Heart left ventricle (tissue), 16 donors: Measurements from ENCODE around the gene IL17REL. TPM values are rescaled to one million over a fixed set of nuclear protein-coding genes. Genes with fewer than 3 reads are reported as not detected.

ENCODE experiments used
- ATAC-seq, 4 donors: fragments of 200-7000 bp; cut with Tn5 transposase; one replicate each; pipeline ENCODE4 v1.9.1; 2020 to 2022; ENCODE audit warnings: moderate library complexity in 4 of 4, mild to moderate bottlenecking in 3 of 4, moderate number of reproducible peaks in 1 of 4
- DNase-seq, 5 donors: peaks; one replicate each; pipeline ENCODE4 v3.0.0-alpha.2; 2020
- H3K27ac ChIP-seq, 12 donors: fragments of 200-600 bp; sonication (generic) in 4 of 12; one replicate each; pipeline versions ENCODE4 v1.5.0 to v1.8.0; 2016 to 2022; ENCODE audit warnings: mild to moderate bottlenecking in 2 of 12
- H3K27me3 ChIP-seq, 9 donors: fragments of 200-600 bp; sonication (generic) in 2 of 9; one replicate each; pipeline versions ENCODE4 v1.5.1 to v1.8.0; 2016 to 2022; ENCODE audit warnings: mild to moderate bottlenecking in 3 of 9
- H3K36me3 ChIP-seq, 9 donors: fragments of 200-600 bp; sonication (generic) in 2 of 9; one replicate each; pipeline versions ENCODE4 v1.5.0 to v1.8.0; 2018 to 2022; ENCODE audit warnings: mild to moderate bottlenecking in 2 of 9
- H3K4me1 ChIP-seq, 12 donors: fragments of 200-600 bp; sonication (generic) in 4 of 12; one replicate each; pipeline versions ENCODE4 v1.5.0 to v1.8.0; 2016 to 2022; ENCODE audit warnings: mild to moderate bottlenecking in 3 of 12
- H3K4me3 ChIP-seq, 12 donors: fragments of 200-600 bp; sonication (generic) in 4 of 12; one replicate each; pipeline versions ENCODE4 v1.5.0 to v1.8.0; 2017 to 2022; ENCODE audit warnings: mild to moderate bottlenecking in 9 of 12, moderate library complexity in 4 of 12
- H3K9me3 ChIP-seq, 12 donors: fragments of 200-600 bp; sonication (generic) in 4 of 12; one replicate each; pipeline versions ENCODE4 v1.5.0 to v1.8.0; 2016 to 2022; ENCODE audit warnings: mild to moderate bottlenecking in 1 of 12
- CTCF ChIP-seq, 12 donors: fragments of 200-600 bp; sonication (generic) in 4 of 12; IDR thresholded peaks; one replicate each; pipeline versions ENCODE4 v1.5.0 to v1.8.0; 2018 to 2022; ENCODE audit warnings: antibody characterized with exemption in 12 of 12, mild to moderate bottlenecking in 5 of 12
- POLR2A ChIP-seq, 2 donors: fragments of 450-650 bp; IDR thresholded peaks; one replicate each; pipeline ENCODE4 v1.6.1; 2017; ENCODE audit warnings: antibody characterized with exemption in 2 of 2, mild to moderate bottlenecking in 2 of 2, moderate library complexity in 2 of 2
- WGBS, 4 donors: extraction: QIAGEN DNeasy Blood & Tissue Kit in 2 of 4; methylation state at CpG; one replicate each; pipeline versions ENCODE4 v1.1.5 to v1.1.7; 2013 to 2018; 5-methylcytosine and 5-hydroxymethylcytosine counted together
- intact Hi-C, 10 donors: fragments of 100-400 bp; cut with DNase I; formaldehyde crosslinking; loops; one replicate each; pipeline versions ENCODE4 v1.11.1 to v1.14.2; 2022
- polyA plus RNA-seq, 2 donors: library from polyadenylated mRNA; stranded (reverse); fragments of 200-250 nt; gene quantifications; one replicate each; pipeline ENCODE4 v1.2.3, GENCODE V29; 2013
- total RNA-seq, 9 donors: library from RNA; depleted of rRNA in 2 of 9; stranded (reverse); fragments of >200 nt in 2 of 9; fragmentation: NEBNext Ultra II Directional in 3 of 9; extraction: Animal tissue kit (Norgen Biotek cat#: 25700) in 3 of 9; gene quantifications; one replicate each; pipeline versions ENCODE4 v1.1.0 to v1.2.4, GENCODE V29; 2016 to 2023
- donor health status: ischemic (EF 13 %, LVEDD 7.1; RV severe dilation, severe dysfunction).
- donor health status: healthy with polysubstance abuse.
- donor health status: DM: no; HTN: yes; CAD: no.
- donor health status: DM: no; HTN: no; CAD: no.
- donor health status: ischemic (EF 25% LVEDD 6.9; RV normal size, moderate dysfunction).
- donor health status: ischemic (EF 25% LVEDD 5.7; RV mildly dilated, moderate dysfunction).
- donor health status: healthy.
- donor health status: DM: yes; HTN: yes; CAD: no.
- donor health status: ischemic (EF 35%, LVEDD 5.7; RV mildly dilated, moderate dysfunction).
- donor health status: nonischemic (EF 11% LVEDD 7.7; RV severe dilation, severe dysfunction).
- donor health status: DM: yes; HTN: yes; CAD: no.
- donor health status: PGD.
- donor health status: ischemic (EF 29% LVEDD 5.4; RV normal size, mild dysfunction).
- donor health status: nonischemic (EF 23%, LVEDD 6.1; RV moderate dilation, normal function).

Gene IL17REL
- total and polyA plus RNA-seq, 11 donors = not detected

- peaks cover 6 to 13% (median 6%) of the 10 kb centered on the region in 9 donors for H3K27me3 ChIP-seq
- intact Hi-C loops = no loop called here
- 94 to 95% (median 94%) methylated on average over 18 of the region's 18 CpGs for WGBS, 4 donors
- H3K27ac ChIP-seq = no peak overlapping the region
- peaks cover 0 to 21% (median 11%) of the 10 kb centered on the region in 12 donors for H3K9me3 ChIP-seq
- TF ChIP-seq CTCF (IDR thresholded peaks at IDR 0.05) = no peak
- no peak for TF ChIP-seq POLR2A (IDR thresholded peaks at IDR 0.05)
- ATAC-seq (no peak), DNase-seq (peak in 1 of 5 donors; percentile 4)
- H3K4me1 ChIP-seq = peaks cover 0 to 8% (median 4%) of the 10 kb centered on the region in 12 donors
- no peak overlapping the region for H3K4me3 ChIP-seq
- H3K36me3 ChIP-seq = no peaks in the 10 kb centered on the region
These were observed 41.3 kb upstream of the IL17REL start for GRCh38 chr22:50053861-50054260.

GRCh38 chr22:50051930-50052329 lies 39.4 kb upstream of the IL17REL start:
- intact Hi-C loops = no loop called here
- Histone ChIP-seq H3K9me3 (peaks cover 0 to 21% (median 11%) of the 10 kb centered on the region in 12 donors), H3K4me1 (no peaks in the 10 kb centered on the region), H3K4me3 (no peak overlapping the region), H3K27me3 (peaks cover 0 to 14% (median 0%) of the 10 kb centered on the region in 9 donors), H3K36me3 (no peaks in the 10 kb centered on the region), H3K27ac (no peak overlapping the region)
- 81 to 87% (median 83%) methylated on average over 15 to 18 of the region's 18 CpGs for WGBS, 4 donors
- DNase-seq = peak in 1 of 5 donors; percentile 5
- no peak for ATAC-seq
- TF ChIP-seq POLR2A (IDR thresholded peaks at IDR 0.05) (no peak), CTCF (IDR thresholded peaks at IDR 0.05) (no peak)

- H3K27me3 ChIP-seq = peaks cover 0 to 26% (median 3%) of the 10 kb centered on the region in 9 donors
- no peak overlapping the region for H3K4me3 ChIP-seq
- peak in 1 of 5 donors; percentile 19 for DNase-seq
- H3K36me3 ChIP-seq = no peaks in the 10 kb centered on the region
- H3K9me3 ChIP-seq = peaks cover 0 to 21% (median 11%) of the 10 kb centered on the region in 12 donors
- H3K27ac ChIP-seq = no peak overlapping the region
- 83 to 90% (median 88%) methylated on average over 35 to 36 of the region's 36 CpGs for WGBS, 4 donors
- intact Hi-C loops = no loop called here
- no peak for ATAC-seq
- no peaks in the 10 kb centered on the region for H3K4me1 ChIP-seq
- TF ChIP-seq CTCF (IDR thresholded peaks at IDR 0.05) = no peak
- TF ChIP-seq POLR2A (IDR thresholded peaks at IDR 0.05) = no peak
These were observed 37.0 kb upstream of the IL17REL start for GRCh38 chr22:50049299-50050195.

- H3K4me1 ChIP-seq = no peaks in the 10 kb centered on the region
- H3K27ac ChIP-seq = no peak overlapping the region
- DNase-seq (peak in 1 of 5 donors; percentile 12), ATAC-seq (no peak)
- no peaks in the 10 kb centered on the region for H3K36me3 ChIP-seq
- TF ChIP-seq POLR2A (IDR thresholded peaks at IDR 0.05) (no peak), CTCF (IDR thresholded peaks at IDR 0.05) (no peak)
- H3K27me3 ChIP-seq = peaks cover 0 to 26% (median 3%) of the 10 kb centered on the region in 9 donors
- H3K4me3 ChIP-seq = no peak overlapping the region
- H3K9me3 ChIP-seq = peaks cover 0 to 18% (median 9%) of the 10 kb centered on the region in 12 donors
- 84 to 88% (median 86%) methylated on average over 9 to 17 of the region's 17 CpGs for WGBS, 4 donors
- intact Hi-C loops = no loop called here
These were observed 36.3 kb upstream of the IL17REL start for GRCh38 chr22:50048836-50049235.
